NB4 (cell line): ENCODE measurements around the gene PRKG1.

Experiments used
- CTCF ChIP-seq: IDR thresholded peaks from one replicate; pipeline ENCODE4 v1.5.1; 2012; ENCODE audit warnings: low read depth, low read length
- MYC ChIP-seq: IDR thresholded peaks from 2 replicates; pipeline ENCODE4 v1.6.1; 2011; ENCODE audit warnings: low read depth, low read length
- POLR2A ChIP-seq: IDR thresholded peaks from 2 replicates; pipeline ENCODE4 v1.6.1; 2011; ENCODE audit warnings: mild to moderate bottlenecking; ENCODE audit not compliant: insufficient read length; ENCODE audit errors: extremely low read depth
- TF ChIP-seq, protein P1 (sequence below): IDR thresholded peaks from 2 replicates; pipeline ENCODE4 v1.6.1; 2011; ENCODE audit warnings: low read depth, low read length

- TF ChIP-seq CTCF (no peak), MYC (no peak), POLR2A (no peak)
- TF ChIP-seq, protein P1, sequence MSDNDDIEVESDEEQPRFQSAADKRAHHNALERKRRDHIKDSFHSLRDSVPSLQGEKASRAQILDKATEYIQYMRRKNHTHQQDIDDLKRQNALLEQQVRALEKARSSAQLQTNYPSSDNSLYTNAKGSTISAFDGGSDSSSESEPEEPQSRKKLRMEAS = no peak
Measured at GRCh38 chr10:51308116-51308515, 233.8 kb downstream of the PRKG1 start.
